ENCODE data around the gene SERPINF2.
"Not testable (repeated sequence)": the region's sequence is repeated elsewhere in the genome, so short reads cannot be mapped to it uniquely, and the experiment has no call there.

The SERPINF2 gene

DNA sequence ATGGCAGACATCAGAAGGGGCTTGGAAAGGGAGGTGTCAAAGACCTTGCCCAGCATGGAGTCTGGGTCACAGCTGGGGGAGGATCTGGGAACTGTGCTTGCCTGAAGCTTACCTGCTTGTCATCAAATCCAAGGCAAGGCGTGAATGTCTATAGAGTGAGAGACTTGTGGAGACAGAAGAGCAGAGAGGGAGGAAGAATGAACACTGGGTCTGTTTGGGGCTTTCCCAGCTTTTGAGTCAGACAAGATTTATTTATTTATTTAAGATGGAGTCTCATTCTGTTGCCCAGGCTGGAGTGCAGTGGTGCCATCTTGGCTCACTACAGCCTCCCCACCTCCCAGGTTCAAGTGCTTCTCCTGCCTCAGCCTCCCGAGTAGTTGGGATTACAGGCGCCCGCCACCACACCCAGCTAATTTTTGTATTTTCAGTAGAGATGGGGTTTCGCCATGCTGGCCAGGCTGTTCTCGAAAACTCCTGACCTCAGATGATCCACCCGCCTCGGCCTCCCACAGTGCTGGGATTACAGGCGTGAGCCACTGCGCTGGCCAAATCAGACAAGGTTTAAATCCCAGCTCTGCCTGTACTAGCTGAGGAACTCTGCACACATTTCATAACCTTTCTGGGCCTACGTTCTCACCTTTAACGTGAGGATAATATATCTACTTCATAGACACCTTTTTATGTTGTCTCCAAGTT lies 30.5 kb downstream of the SERPINF2 start:
- not testable (repeated sequence) for H3K27me3 Mint-ChIP-seq; H3K9me3 Mint-ChIP-seq; DNase-seq (ENCODE audit: low spot score in 2 of 2); H3K4me1 Mint-ChIP-seq; H3K4me3 Mint-ChIP-seq; H3K36me3 Mint-ChIP-seq
- ATAC-seq (ENCODE audit: low read depth): peak; percentile 22
- peak overlapping the region; percentile 74 for H3K27ac Mint-ChIP-seq

DNA sequence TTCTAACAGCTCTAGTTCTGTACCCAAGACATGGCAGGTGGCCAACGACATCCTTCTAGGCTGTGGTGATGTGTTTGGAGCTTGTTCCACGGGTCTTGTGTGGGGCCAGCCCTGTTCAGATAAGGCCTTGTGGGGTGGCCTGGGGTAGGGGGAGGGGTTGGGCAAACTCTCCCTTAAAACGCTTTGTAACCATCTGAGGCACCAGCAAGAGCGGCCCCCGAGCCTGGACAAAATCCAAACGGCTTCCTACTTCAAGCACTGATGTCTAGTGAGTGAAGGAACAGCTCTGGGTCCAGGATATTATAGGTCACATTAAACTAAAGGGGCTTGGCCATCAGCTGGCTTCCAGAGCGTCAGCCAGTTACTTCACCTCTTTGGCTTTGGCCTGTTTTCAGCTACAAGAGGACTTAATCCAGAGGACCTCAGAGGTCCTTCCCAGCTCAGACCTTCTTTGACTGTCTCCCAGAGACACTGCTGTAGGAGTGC lies 31.1 kb downstream of the SERPINF2 start:
- Mint-ChIP-seq H3K4me3 (no peak overlapping the region), H3K4me1 (peaks cover 8% of the 10 kb centered on the region), H3K36me3 (no peaks in the 10 kb centered on the region), H3K27ac (peak overlapping the region; percentile 74), H3K9me3 (no peaks in the 10 kb centered on the region), H3K27me3 (no peaks in the 10 kb centered on the region)
- ATAC-seq (ENCODE audit: low read depth) (no peak), DNase-seq (ENCODE audit: low spot score in 2 of 2) (no peak)

DNA sequence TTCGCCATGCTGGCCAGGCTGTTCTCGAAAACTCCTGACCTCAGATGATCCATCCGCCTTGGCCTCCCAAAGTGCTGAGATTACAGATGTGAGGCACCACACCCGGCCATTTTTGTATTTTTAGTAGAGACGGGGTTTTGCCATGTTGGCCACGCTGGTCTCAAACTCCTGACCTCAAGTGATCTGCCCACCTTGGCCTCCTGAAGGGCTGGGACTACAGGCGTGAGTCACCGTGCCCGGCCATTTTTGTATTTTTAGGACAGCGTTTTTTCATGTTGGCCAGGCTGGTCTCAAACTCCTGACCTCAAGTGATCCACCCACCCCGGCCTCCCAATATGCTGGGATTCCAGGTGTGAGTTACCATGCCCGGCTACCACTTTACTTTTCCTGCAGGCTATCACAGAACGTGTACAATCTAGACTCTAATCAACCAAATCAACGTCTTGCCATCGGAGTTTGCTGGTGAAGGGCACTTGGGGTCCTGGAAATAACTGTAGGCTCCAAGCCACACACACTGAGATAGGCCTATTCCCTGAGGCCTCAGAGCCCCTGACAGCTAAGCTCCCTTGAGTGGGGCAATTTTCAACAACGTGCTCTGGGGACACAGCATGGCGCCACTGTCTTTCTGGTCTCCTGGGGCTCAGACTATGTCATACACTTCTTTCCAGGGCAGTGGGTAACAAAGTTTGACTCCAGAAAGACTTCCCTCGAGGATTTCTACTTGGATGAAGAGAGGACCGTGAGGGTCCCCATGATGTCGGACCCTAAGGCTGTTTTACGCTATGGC lies 31.9 kb downstream of the SERPINF2 start:
- Mint-ChIP-seq H3K36me3 (no peaks in the 10 kb centered on the region), H3K27ac (peak overlapping the region; percentile 53), H3K4me3 (no peak overlapping the region), H3K9me3 (no peaks in the 10 kb centered on the region), H3K27me3 (no peaks in the 10 kb centered on the region), H3K4me1 (peaks cover 8% of the 10 kb centered on the region)
- ATAC-seq (ENCODE audit: low read depth): no peak
- no peak for DNase-seq (ENCODE audit: low spot score in 2 of 2)

DNA sequence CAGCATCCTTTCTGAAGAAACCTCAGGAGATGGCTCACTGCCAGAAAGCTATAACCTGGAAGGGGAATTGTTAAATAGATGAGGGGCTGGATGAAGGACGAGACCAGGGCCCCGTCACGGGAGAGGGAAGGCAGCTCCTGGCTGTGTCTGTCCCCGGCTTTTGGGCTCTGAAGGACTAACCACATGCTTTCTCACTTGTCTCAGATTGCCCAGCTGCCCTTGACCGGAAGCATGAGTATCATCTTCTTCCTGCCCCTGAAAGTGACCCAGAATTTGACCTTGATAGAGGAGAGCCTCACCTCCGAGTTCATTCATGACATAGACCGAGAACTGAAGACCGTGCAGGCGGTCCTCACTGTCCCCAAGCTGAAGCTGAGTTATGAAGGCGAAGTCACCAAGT lies 33.7 kb downstream of the SERPINF2 start:
- Mint-ChIP-seq H3K9me3 (no peaks in the 10 kb centered on the region), H3K27ac (no peak overlapping the region), H3K4me3 (no peak overlapping the region), H3K36me3 (no peaks in the 10 kb centered on the region), H3K4me1 (peaks cover 3% of the 10 kb centered on the region), H3K27me3 (no peaks in the 10 kb centered on the region)
- ATAC-seq (ENCODE audit: low read depth) (no peak), DNase-seq (ENCODE audit: low spot score in 2 of 2) (no peak)

DNA sequence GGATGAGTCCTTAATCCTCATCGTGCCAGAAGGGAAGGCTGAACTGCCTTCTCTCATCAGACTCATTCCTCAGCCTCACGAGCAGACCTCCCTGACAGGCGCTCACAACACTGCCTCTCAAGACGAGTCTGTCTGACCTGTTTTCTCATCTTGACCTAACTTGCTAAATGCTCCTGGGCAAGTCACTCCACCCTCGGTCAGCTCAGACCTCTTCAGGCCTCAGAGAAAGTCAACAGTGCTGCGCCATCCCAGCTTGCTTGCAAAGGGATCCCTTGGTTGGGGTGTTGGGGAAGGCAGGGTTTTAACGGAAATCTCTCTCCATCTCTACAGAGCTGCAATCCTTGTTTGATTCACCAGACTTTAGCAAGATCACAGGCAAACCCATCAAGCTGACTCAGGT lies 34.2 kb downstream of the SERPINF2 start:
- Mint-ChIP-seq H3K27me3 (no peaks in the 10 kb centered on the region), H3K36me3 (peaks cover 1% of the 10 kb centered on the region), H3K9me3 (no peaks in the 10 kb centered on the region), H3K4me3 (no peak overlapping the region), H3K4me1 (no peaks in the 10 kb centered on the region), H3K27ac (no peak overlapping the region)
- no peak for DNase-seq (ENCODE audit: low spot score in 2 of 2)
- no peak for ATAC-seq (ENCODE audit: low read depth)

DNA sequence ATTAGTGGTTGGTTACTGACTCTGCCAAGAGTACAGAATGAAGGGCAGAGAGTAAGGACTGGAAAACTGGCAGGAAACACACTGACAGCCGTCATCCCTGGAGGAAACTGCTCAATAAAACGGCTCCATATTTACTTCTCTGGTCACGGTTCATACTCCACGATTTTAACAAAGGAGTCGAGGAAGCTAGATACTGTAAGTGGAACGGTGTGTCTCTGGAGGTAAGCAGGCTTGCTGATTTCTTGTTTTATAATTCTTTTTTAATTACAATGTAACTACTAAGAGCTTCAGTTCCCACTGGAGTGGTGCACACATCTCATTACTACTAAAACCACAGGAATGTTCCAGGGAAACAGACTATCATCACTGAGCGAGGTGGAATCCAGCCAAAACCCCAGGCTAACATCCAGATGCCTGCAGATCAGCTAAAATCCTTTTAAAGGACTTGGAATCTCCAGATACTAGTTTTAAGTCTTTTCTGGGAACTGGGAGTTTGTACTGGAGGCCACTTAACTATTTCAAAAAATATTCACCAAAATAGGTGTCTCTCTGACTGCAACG lies 37.0 kb downstream of the SERPINF2 start:
- Mint-ChIP-seq H3K27ac (no peak overlapping the region), H3K36me3 (peaks cover 2% of the 10 kb centered on the region)

DNA sequence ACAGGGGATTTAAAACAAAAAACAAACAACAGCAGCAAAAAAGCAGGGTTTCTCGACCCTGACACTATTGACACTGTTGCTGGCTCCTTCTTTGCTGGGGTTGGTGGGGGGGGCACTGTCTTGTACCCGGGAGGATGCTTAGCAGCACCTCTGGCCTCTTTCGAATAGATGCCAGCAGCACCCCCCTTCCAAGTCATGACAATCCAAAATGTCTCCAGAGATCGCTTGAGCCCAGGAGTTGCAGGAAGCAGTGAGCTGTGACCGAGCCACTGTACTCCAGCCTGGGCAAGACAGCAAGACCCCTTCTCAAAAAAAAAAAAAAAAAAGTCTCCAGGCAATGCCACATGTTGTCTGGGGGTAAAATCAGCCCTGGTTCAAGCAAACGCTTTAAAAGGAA lies 39.5 kb downstream of the SERPINF2 start:
- ATAC-seq (ENCODE audit: low read depth) (no peak), DNase-seq (ENCODE audit: low spot score in 2 of 2) (no peak)
- Mint-ChIP-seq H3K27me3 (no peaks in the 10 kb centered on the region), H3K27ac (peak overlapping the region; percentile 98), H3K9me3 (no peaks in the 10 kb centered on the region), H3K4me1 (peaks cover 17% of the 10 kb centered on the region), H3K36me3 (peaks cover 10% of the 10 kb centered on the region), H3K4me3 (peak overlapping the region; percentile 68)

More for the DNA sequence above, 37.0 kb downstream of the SERPINF2 start:
- Mint-ChIP-seq H3K4me1 (peaks cover 17% of the 10 kb centered on the region), H3K27me3 (no peaks in the 10 kb centered on the region), H3K9me3 (no peaks in the 10 kb centered on the region), H3K4me3 (no peak overlapping the region)
- ATAC-seq (ENCODE audit: low read depth) (no peak), DNase-seq (ENCODE audit: low spot score in 2 of 2) (no peak)

DNA sequence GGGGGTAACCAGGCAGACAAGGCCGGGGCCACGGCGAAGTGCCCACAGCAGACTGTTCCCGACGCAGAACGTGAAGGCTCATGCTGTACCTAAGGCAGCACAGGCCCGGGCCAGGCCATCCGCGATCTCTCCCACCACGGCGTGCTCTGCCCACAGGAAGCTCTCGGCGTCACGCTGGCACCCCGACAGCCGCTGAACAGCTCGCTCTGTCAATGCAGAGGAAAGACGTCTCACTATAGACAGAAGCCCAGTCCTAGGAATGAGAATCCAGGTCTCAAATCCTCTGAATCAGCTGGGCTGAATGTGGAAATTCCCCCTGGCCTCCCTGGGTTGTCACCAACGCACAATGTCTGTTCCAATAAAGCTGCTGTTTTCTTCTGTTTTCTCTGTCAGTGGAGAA lies 40.6 kb downstream of the SERPINF2 start:
- peak overlapping the region; percentile 68 for H3K4me3 Mint-ChIP-seq
- no peaks in the 10 kb centered on the region for H3K27me3 Mint-ChIP-seq
- no peaks in the 10 kb centered on the region for H3K9me3 Mint-ChIP-seq
- DNase-seq (ENCODE audit: low spot score in 2 of 2) (no peak), ATAC-seq (ENCODE audit: low read depth) (peak; percentile 33)
- H3K36me3 Mint-ChIP-seq: peaks cover 12% of the 10 kb centered on the region
- peaks cover 17% of the 10 kb centered on the region for H3K4me1 Mint-ChIP-seq
- H3K27ac Mint-ChIP-seq: peak overlapping the region; percentile 98

DNA sequence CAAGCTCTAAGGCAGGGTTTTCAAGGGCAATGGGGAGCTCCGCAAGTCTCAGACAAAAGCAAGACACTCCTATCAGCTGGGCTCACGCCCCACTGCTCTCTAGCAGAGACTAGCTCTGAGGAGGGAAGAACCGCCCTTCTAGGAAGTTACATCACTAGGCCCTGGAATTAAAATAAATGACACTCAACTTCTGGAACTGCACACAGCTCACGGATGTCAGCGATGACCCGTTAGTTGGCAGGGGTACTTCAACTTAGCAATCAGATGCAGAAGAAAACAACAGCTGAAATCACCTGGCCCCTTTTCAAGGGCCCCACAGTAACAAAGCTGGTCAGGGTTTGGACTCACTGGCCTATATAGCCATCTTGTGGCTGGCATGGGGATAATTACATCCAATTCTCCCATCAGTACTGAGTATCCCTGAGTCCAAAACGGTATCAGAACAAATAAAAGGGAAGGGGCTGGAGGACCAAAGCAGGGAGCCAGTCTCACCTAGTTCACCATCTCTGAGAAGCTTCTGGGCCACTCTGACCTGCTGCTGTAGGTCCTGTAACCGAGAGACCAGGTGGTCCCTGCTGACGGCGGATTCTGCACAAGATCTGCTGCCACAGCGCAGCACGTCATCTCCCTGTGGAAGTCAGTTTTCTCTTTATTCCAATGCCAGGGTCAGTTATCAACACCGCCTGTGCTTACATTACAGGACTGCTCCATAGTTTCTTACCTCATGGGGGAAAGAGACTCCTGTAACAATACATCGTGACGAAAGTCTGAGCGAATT lies 41.4 kb downstream of the SERPINF2 start:
- Mint-ChIP-seq H3K9me3 (no peaks in the 10 kb centered on the region), H3K27me3 (no peaks in the 10 kb centered on the region), H3K4me3 (peak overlapping the region; percentile 68), H3K4me1 (peaks cover 17% of the 10 kb centered on the region), H3K36me3 (peaks cover 12% of the 10 kb centered on the region), H3K27ac (peak overlapping the region; percentile 98)
- DNase-seq (ENCODE audit: low spot score in 2 of 2): peak; percentile 49 to 50
- peak; percentile 90 for ATAC-seq (ENCODE audit: low read depth)

DNA sequence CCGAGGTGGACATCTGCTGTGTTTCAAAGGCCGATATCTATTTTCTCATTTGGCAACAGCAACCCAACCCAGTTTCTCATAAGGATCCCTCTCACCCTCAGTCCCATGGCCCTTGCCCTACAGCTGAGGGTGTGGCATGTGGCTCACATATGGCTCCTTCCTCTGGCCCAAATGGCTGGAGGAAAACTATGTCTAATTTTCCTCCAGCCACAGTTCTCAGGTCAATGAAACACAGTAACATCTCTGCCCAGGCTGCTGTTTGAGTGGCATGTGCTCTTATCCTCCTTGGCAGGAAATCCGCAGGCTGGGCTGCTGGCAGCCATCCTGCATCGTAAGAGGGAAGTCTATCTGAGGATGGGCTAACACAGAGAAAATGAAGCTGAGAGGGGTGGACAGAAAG lies 43.3 kb downstream of the SERPINF2 start:
- Mint-ChIP-seq H3K27me3 (no peaks in the 10 kb centered on the region), H3K36me3 (peaks cover 12% of the 10 kb centered on the region), H3K27ac (no peak overlapping the region), H3K9me3 (no peaks in the 10 kb centered on the region), H3K4me1 (peaks cover 17% of the 10 kb centered on the region), H3K4me3 (no peak overlapping the region)
- ATAC-seq (ENCODE audit: low read depth) (no peak), DNase-seq (ENCODE audit: low spot score in 2 of 2) (no peak)

DNA sequence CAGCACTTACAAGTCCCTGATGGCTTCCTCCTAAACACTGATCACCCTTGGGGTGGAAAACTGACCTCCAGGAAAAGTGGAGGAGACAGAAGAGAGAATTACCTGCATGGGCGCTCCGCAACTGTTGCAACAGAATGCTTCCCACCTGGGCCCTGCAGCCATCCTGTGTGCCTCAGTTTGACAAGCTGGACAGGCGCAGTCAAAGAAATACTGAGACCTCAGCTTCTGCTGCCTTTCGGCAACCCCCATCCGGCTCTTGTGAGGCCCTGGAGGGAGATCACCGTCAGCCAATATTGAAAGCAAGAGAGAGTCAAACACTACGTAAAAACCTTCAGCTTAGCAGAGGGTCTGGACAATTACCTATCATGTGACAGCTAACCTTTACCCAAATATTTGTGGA lies 44.0 kb downstream of the SERPINF2 start:
- Mint-ChIP-seq H3K36me3 (peaks cover 12% of the 10 kb centered on the region), H3K27ac (no peak overlapping the region), H3K27me3 (no peaks in the 10 kb centered on the region), H3K4me1 (peaks cover 17% of the 10 kb centered on the region), H3K9me3 (no peaks in the 10 kb centered on the region), H3K4me3 (no peak overlapping the region)
- ATAC-seq (ENCODE audit: low read depth) (no peak), DNase-seq (ENCODE audit: low spot score in 2 of 2) (no peak)

DNA sequence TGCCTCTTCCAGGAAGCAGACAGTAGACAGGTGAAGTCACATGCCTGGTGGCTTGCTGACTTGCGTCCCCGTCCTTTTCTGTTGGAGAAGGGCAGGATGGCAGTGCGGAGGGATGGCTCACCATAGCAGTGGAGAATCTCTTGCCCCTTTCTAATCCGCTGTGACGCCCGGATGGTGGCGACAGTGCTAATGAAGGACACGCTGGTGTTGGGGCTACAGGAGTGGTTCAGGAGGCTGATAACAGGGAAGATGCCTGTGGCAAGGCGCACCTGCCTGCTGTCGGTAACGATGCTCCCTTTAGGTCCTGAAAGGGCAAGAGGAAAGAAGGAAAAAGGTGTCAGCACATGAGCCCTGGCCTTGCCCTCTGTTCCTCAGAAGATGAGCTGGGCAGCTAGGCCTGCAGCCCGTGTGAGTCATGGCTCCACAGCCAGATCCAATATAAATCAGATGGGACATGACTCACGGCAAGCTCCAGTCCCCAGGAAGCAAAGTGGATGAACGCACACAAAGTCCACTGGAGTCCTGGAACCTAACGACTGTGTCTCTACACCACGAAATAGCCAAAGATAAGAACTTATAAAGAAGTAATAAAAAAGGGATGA lies 44.7 kb downstream of the SERPINF2 start:
- no peak overlapping the region for H3K27ac Mint-ChIP-seq
- no peaks in the 10 kb centered on the region for H3K27me3 Mint-ChIP-seq
- peaks cover 10% of the 10 kb centered on the region for H3K36me3 Mint-ChIP-seq
- DNase-seq (ENCODE audit: low spot score in 2 of 2) (no peak), ATAC-seq (ENCODE audit: low read depth) (no peak)
- H3K4me3 Mint-ChIP-seq: no peak overlapping the region
- H3K4me1 Mint-ChIP-seq: peaks cover 17% of the 10 kb centered on the region
- no peaks in the 10 kb centered on the region for H3K9me3 Mint-ChIP-seq

DNA sequence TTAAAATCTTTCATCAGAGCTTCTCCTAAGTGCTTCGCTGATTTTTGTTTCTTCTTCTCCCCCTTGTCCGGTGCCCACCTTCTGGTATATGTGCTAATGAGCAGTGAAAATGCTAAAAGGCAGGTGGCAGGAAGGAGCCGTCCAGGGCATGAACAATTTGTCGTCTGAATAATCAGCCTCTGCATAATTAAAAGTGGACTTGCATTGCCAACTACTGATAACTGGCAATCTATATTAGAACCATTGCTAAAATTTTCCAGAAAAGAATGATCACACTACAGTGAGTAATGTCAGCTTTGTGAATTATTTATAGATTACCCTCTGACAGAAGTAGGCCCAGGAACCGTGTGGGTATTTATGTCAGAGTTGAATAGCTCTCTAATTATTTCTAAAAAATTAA lies 47.3 kb downstream of the SERPINF2 start:
- Mint-ChIP-seq H3K27me3 (no peaks in the 10 kb centered on the region), H3K36me3 (peaks cover 10% of the 10 kb centered on the region), H3K27ac (no peak overlapping the region), H3K9me3 (no peaks in the 10 kb centered on the region), H3K4me3 (no peak overlapping the region), H3K4me1 (no peaks in the 10 kb centered on the region)
- no peak for ATAC-seq (ENCODE audit: low read depth)
- no peak for DNase-seq (ENCODE audit: low spot score in 2 of 2)
